MCF 10A (cell line): ENCODE results near the gene CASTOR1. TPM values are rescaled to one million over a fixed set of nuclear protein-coding genes. Genes with fewer than 3 reads are reported as not detected.
A peak's percentile ranks its signal among the peaks of the same experiment; 100 is the strongest.

Experiments
- BruUV-seq: library from RNA; stranded (reverse); fragments of 400-500 nt; replicated peaks from 2 replicates; lab custom pipeline; 2021; lab: Mats Ljungman, UMichigan
- CTCF ChIA-PET: fragments of 300-600 bp; sonication (Branson Sonifier 250); formaldehyde crosslinking; extraction: SDS; loops from one replicate; lab custom pipeline; 2021; ENCODE audit warnings: antibody characterized with exemption, inconsistent platforms; lab: Yijun Ruan, JAX
- POLR2A ChIA-PET: fragments of 300-600, 350-650 bp; sonication (Branson Sonifier 250); formaldehyde crosslinking; extraction: SDS; loops from one replicate; lab custom pipeline; 2020; ENCODE audit warnings: antibody characterized with exemption, inconsistent platforms; lab: Yijun Ruan, JAX
- DNase-seq: peaks from one replicate; pipeline ENCODE4 v3.0.0-alpha.2; 2018; ENCODE audit not compliant: unreplicated experiment
- H3K27ac Mint-ChIP-seq: one replicate; pipeline ENCODE4 v1.8.0; 2022; ENCODE audit warnings: mild to moderate bottlenecking, low read depth, mixed read lengths; ENCODE audit not compliant: unreplicated experiment
- H3K27me3 Mint-ChIP-seq: one replicate; pipeline ENCODE4 v1.8.0; 2022; ENCODE audit warnings: mixed read lengths; ENCODE audit not compliant: insufficient read depth, unreplicated experiment
- H3K36me3 Mint-ChIP-seq: one replicate; pipeline ENCODE4 v1.8.0; 2022; ENCODE audit warnings: mild to moderate bottlenecking, moderate library complexity, mixed read lengths; ENCODE audit not compliant: insufficient read depth, unreplicated experiment
- H3K4me1 Mint-ChIP-seq: one replicate; pipeline ENCODE4 v1.8.0; 2022; ENCODE audit warnings: mixed read lengths; ENCODE audit not compliant: insufficient read depth, unreplicated experiment
- H3K4me3 Mint-ChIP-seq: one replicate; pipeline ENCODE4 v1.8.0; 2022; ENCODE audit warnings: mild to moderate bottlenecking, moderate library complexity, mixed read lengths; ENCODE audit not compliant: unreplicated experiment
- H3K9me3 Mint-ChIP-seq: one replicate; pipeline ENCODE4 v1.8.0; 2022; ENCODE audit warnings: mixed read lengths; ENCODE audit not compliant: unreplicated experiment
- intact Hi-C: fragments of 100-400 bp; cut with micrococcal nuclease; formaldehyde crosslinking; loops from 2 replicates; pipeline ENCODE4 v1.14.1; 2022
- total RNA-seq: library from RNA; stranded (reverse); gene quantifications from 2 replicates; pipeline ENCODE4 v1.2.3, GENCODE V29; 2022
- TF ChIP-seq, protein P1 (sequence below): fragments of 200-600 bp; IDR thresholded peaks from one replicate; pipeline ENCODE4 v1.8.0; 2022; ENCODE audit warnings: antibody characterized with exemption, mild to moderate bottlenecking; ENCODE audit not compliant: unreplicated experiment

Gene CASTOR1
- total RNA-seq, 1 experiment from 2014 or later = 1.2 TPM

DNA sequence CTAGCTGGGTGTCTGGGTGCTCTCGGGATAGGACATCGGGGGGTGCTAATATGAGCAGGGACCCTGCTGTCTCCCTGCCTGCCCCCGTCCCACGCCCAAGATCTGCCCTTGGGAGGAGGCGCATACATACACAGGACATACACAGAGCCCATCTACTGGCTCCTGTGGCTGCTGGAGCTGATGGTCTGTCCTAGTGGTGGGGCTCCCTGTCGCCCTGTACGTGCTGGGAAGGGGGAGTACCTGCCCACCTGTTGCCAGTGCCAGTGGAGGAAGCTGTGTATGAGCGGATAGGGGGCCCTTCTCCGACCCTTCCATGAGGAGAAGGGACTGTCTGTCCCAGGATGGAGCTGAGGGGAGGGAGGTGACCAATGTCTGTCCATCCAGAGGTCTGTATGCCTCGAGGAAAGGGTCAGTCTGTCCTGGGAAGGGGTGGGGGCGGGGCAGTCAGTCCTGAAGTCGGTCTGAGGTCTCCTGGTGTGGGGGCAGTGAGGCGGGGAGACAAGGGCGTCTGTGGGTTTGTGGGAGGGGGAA, 36.5 kb upstream of the CASTOR1 start:
- no peak for DNase-seq
- CTCF ChIA-PET = interaction anchor here (0.6 to 4.0 kb wide), 4 partner anchors 8 to 221 kb away, joined by 4 to 43 read pairs (median 6); partner anchors contain the start of gene CASTOR1
- Mint-ChIP-seq H3K4me1 (peaks cover 23% of the 10 kb centered on the region), H3K36me3 (peaks cover 9% of the 10 kb centered on the region), H3K27me3 (no peaks in the 10 kb centered on the region), H3K4me3 (peak overlapping the region; percentile 71), H3K9me3 (no peaks in the 10 kb centered on the region), H3K27ac (peak overlapping the region; percentile 78)
- intact Hi-C loops = loop anchor here (2.0 kb wide), 1 partner anchor 63 kb away; no protein-coding TSS in a partner anchor
- BruUV-seq = no TSS peak
- TF ChIP-seq, protein P1, sequence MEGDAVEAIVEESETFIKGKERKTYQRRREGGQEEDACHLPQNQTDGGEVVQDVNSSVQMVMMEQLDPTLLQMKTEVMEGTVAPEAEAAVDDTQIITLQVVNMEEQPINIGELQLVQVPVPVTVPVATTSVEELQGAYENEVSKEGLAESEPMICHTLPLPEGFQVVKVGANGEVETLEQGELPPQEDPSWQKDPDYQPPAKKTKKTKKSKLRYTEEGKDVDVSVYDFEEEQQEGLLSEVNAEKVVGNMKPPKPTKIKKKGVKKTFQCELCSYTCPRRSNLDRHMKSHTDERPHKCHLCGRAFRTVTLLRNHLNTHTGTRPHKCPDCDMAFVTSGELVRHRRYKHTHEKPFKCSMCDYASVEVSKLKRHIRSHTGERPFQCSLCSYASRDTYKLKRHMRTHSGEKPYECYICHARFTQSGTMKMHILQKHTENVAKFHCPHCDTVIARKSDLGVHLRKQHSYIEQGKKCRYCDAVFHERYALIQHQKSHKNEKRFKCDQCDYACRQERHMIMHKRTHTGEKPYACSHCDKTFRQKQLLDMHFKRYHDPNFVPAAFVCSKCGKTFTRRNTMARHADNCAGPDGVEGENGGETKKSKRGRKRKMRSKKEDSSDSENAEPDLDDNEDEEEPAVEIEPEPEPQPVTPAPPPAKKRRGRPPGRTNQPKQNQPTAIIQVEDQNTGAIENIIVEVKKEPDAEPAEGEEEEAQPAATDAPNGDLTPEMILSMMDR = no peak
- POLR2A ChIA-PET = interaction anchor here (0.6 to 7.5 kb wide), 7 partner anchors 13 to 687 kb away, joined by 3 to 109 read pairs (median 4); partner anchors contain the start of genes CASTOR1, CCDC157 and SF3A1

DNA sequence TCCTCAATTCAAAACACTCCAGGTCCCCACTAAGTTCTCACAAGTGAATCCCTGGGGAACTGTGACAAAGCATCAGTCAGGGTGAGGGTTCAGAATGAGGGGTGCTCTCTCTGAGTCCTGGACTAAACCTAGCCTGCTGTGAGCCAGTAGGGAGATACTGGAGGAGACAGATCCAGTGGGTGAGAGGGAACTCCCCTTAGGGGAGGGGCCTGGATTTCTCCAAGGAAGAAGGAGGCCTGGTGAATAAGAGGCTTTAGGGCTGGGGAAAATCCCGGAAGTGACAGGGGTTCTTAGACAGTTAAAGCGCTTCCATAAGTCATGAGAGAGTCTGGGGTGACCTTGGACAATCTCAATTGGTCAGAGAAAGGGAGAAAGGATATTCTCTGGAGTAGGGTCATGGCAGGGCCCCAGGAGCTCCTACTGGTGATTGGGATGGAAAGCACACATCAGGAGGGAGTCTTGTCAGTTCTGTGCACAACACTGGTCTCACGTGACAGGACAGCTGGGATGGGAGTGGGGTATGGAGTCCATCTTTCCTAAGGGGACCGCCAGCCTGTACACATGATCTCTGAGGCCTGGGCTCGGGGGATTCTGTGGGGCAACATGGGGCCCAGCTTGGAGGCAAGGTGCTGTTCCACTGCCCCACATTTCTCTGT, 35.9 kb upstream of the CASTOR1 start:
- peak overlapping the region; percentile 71 for H3K4me3 Mint-ChIP-seq
- no peaks in the 10 kb centered on the region for H3K27me3 Mint-ChIP-seq
- CTCF ChIA-PET = interaction anchor here (0.6 to 4.0 kb wide), 5 partner anchors 19 to 221 kb away, joined by 4 to 43 read pairs (median 4); partner anchors contain the start of gene CASTOR1
- TF ChIP-seq, protein P1 = no peak
- no TSS peak for BruUV-seq
- POLR2A ChIA-PET = interaction anchor here (0.6 to 7.5 kb wide), 8 partner anchors 12 to 72 kb away, joined by 3 to 109 read pairs (median 4); partner anchors contain the start of genes CASTOR1, CCDC157 and SF3A1
- H3K27ac Mint-ChIP-seq = peak overlapping the region; percentile 78
- peaks cover 3% of the 10 kb centered on the region for H3K36me3 Mint-ChIP-seq
- intact Hi-C loops = no loop called here
- DNase-seq = peak; percentile 86
- H3K9me3 Mint-ChIP-seq = no peaks in the 10 kb centered on the region
- peaks cover 23% of the 10 kb centered on the region for H3K4me1 Mint-ChIP-seq

DNA sequence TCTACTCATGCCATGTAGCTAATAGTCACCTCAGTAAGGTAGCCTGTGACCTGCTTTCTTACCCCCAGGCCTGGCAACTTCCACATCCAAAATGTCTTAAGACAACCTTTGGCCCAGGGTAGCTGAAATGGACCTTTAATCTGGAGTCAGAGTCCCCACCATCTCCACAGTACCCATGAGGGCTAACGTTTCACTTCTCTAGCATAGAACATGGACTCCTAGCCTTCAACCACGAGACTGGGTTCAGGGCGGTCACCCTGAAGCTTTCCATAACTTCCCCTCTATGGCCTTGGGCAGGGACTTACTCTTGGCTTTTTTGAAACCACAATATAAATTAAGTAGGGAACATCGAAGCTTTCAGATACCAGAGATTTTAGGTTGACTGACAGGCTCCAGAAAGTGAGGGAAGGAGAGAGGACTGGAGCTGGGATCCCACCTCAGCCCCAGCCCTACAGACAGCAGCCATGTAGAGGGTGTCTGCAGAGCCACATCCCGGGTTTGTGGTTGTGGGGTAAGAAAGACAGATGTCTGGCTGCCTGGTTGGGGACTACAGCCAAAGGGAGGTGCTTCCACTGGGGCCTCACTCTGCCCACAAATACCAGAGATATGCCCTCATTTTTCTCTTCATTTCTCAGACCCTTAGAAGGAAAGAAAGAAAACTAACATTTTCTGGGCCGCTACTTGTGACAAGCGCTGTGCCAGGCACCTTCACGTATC, 34.9 kb upstream of the CASTOR1 start:
- TF ChIP-seq, protein P1 = no peak
- peak overlapping the region; percentile 21 for H3K4me3 Mint-ChIP-seq
- POLR2A ChIA-PET = interaction anchor here (0.6 to 7.5 kb wide), 5 partner anchors 11 to 34 kb away, joined by 3 to 109 read pairs (median 10); partner anchors contain the start of genes CASTOR1, CCDC157 and SF3A1
- no peak for DNase-seq
- intact Hi-C loops = no loop called here
- H3K4me1 Mint-ChIP-seq = peaks cover 23% of the 10 kb centered on the region
- CTCF ChIA-PET = interaction anchor here (0.5 to 3.5 kb wide), 12 partner anchors 18 to 645 kb away, joined by 3 to 12 read pairs (median 4); no protein-coding TSS in a partner anchor
- H3K9me3 Mint-ChIP-seq = no peaks in the 10 kb centered on the region
- no peaks in the 10 kb centered on the region for H3K27me3 Mint-ChIP-seq
- BruUV-seq = no TSS peak
- no peak overlapping the region for H3K27ac Mint-ChIP-seq
- H3K36me3 Mint-ChIP-seq = no peaks in the 10 kb centered on the region
